Myocyte (in vitro differentiated cells): ENCODE data around the gene TEC. TPM values are rescaled to one million over a fixed set of nuclear protein-coding genes. Genes with fewer than 3 reads are reported as not detected.
"Not testable (repeated sequence)": the region's sequence is repeated elsewhere in the genome, so short reads cannot be mapped to it uniquely, and the experiment has no call there.

ENCODE experiments used
- DNase-seq: peaks from one replicate; pipeline ENCODE4 v3.0.0-alpha.2; 2012; ENCODE audit warnings: low read depth
- total RNA-seq: library from RNA; depleted of rRNA; stranded (reverse); fragments of >200 nt; gene quantifications from 2 replicates; pipeline ENCODE4 v1.2.3, GENCODE V29; 2014

Gene TEC
- total RNA-seq, 1 donor from 2014 or later, result 3.0 TPM

DNA sequence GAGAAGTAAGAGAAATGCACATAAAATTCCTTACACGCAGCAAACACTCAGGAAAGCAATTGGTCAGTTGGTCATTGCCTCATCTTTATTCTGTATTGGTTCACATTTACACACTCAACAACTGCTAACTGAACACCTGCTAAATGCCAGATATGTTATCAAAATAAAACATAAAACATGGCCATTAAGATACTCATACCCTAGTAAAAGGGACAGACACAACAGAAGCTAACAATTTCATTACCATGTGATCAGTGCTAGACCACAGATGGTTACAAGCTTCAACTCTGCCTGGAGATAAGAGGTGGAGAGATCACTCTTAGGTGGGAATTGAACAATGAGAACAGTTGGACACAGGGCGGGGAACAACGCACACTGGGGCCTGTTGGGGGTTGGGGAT is 26.2 kb downstream of the TEC start:
- DNase-seq, result no peak

DNA sequence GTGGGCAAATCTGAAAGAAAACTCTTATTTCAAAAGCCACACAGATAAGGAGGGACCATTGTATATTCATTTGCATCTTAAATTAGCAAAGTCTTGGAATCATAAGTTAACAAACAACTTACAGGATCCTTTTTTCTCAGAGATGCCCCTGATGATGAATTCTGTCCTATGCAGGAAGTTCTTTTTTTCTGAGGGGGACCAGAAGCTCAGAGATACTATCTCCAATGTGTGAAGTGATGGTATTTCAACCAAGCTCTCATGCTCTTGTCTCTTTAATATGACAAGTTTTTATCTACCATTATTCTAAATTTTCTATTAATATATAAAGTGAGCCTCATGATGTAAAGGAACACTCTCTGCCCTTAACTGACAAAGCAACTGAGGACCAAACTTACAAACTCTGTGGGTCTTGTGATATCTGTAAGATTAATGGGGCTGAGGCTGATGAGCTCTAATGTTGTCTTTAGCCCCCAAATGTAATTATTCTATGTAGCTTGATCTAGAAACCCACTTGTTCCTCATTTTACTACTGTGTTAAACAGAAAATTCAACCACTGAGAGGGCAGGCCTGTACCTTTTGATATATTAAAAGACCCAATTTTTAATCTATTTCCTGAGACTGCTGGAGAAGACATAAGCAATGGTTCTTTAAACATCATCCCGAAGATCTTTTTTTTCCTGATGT is 27.0 kb downstream of the TEC start:
- DNase-seq, result no peak

DNA sequence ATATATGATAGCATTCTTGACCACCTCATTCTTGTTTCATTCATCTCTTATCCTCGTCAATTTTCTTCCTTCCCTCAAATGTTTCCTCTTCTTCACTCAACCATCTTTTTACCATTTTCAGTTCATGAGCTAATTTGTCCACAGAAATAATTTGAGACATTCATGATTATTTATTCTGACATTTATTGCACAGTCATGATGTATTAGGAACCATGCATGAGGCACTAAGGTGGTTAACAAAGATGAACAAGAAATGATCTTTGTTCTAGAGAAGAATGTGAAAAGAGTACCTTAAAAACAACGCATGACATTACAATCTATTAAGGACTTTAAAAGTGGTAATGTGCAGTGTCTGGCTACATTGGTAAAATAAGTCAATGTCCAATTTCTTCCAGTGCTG is 27.9 kb downstream of the TEC start:
- DNase-seq, result no peak

DNA sequence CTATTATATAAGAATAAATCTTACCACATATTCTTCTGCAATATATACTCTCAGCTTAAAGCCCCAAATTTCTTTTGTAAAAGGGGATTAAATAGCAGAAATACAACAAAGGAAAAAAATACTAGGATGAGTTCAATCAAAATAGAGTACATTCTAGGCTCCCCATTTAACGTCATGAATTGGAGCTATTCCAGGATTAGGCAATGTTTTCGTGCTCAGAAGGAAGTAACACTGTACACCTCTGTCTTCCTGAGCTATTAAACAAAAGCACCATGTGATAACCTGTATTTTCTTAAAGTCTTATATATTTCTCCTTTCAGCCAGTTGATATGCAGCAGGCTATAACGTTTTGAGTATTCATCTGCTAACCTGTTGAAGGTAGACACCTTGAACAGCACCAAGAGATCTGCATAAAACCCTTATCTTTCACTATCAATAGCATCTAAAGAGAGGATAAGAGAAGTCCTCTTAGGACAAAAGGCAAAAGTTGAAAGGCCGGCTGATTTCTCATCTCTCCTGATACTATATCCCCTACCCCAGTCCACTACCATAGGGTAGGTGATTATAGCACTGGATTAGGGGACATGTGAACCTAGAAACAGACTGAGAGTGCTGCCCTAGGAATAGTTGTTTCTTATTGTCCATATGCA is 31.5 kb downstream of the TEC start:
- DNase-seq, result no peak

DNA sequence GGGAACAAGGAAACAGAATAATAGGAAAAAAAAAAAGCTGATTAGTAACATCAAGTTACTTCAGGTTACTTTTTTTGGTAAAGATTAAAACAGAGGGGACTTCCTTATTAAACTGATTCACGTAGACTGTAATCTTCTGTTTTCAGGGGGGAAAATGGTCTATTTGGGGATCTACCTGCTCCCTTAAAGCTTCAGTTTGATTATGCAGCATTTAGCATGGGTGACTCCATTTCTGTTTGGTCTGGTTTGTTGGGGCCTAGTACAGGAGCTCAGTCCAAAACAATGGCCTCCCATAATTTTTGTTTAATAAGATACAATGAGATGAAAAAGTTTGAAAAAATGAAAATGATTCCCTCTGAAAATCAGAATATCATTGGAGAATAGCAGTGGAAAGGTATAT is 34.6 kb downstream of the TEC start:
- no peak for DNase-seq

DNA sequence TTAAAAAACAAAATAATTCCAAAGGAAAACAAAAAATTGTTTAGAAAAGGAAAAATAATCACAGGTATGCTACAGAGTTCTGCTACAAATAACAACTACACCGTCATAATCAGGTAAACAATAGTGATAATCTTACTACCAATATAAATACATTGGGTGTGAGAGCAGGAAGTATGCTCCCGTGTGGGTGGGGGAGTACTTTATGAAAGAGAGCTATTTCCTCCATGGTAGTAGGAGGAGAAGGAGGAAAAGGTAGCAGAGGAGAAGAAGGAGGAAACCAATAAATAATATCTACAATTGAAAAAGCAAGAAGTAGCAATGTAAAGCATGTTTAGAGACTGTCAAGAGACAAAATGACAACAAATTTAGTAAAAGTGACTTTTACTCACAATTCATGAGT is 35.1 kb downstream of the TEC start:
- no peak for DNase-seq

DNA sequence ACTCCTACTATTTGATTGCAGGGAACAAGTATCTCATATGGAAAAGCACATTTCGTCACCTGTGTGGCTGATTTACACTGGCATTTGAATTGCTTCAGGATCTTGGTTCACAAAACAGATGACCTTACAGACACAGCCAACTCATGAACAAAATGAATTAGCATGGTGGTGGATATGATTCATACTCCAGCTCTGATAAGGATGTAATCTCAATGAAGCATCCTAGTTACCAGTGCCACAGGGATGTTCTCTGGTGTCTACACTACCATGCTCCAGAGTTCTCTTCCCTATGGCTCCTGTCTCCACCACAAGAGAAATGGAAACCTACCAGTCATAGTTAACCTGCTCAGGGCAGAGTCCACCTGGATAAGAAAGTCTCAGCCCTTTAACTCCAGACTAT is 40.7 kb downstream of the TEC start:
- no peak for DNase-seq

DNA sequence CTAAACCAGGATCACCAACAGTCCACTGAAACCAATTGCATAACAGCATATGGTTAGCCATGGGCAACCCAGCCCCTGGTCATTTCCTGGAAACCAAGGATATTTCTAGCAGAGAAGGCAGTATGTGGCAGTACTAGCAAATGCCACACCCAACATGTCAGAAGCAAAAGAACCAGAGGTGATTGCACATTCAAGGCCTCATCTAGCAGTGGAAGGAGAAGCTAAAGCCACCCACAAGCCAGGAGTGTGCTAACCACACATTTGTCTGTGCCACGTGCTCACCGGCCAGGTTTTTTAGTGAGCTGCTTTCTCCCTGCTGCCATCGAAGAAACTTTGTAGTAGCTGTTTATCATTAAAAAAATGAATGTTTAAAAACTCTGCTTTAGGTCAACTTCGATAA is 42.0 kb downstream of the TEC start:
- DNase-seq, result peak; percentile 22

DNA sequence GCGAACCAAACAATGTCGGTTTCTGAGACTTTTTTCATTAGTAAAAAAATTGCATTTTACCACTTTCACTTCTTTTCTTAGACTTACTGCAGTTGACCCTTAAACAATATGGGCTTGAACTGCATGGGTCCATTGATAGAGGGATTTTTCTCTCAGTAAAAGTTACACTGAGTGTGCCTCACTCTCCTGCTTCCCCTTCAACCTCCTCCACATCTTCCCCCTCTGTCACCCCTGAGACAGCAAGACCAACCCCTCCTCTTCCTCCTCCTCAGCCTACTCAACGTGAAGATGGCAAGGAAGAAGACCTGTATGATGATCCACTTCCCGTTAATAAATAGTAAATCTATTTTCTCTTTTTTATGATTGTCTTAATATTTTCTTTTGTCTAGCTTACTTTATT is 43.4 kb downstream of the TEC start:
- no peak for DNase-seq

DNA sequence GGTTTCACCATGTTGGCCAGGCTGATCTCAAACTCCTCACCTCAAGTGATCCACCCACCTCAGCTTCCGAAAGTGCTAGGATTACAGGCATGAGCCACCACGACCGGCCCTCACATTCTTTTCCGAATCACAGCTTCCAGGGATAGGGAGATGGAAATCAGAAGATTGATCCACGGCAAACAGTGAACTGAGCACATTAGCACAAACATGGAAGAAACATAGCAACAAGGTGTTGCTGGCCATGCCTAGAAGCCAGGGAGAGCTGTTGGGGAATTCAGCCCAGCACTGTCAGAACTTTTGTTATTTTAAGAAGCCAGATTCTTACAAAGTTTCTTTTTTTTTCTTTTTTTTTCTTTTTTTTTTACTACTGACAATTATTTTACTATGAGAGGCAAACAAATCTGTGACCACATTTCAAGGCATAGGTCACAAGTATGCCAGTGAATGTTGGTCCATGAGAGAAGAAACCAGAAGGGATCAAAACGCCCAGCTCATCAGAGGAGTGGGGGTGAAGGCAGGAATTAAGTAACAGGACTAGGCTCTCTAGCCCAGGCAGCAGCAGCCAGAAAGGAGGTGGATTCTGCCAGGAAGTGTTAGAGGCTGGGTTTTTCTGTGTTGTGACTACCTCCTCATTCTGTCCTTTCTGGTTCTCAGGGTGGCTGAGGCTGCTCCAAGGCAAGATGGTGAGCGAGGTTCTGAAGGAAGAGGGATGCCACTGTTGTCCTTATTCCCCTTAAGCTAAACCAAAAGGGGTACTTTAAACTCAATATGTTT is 44.1 kb downstream of the TEC start:
- DNase-seq, result no peak

DNA sequence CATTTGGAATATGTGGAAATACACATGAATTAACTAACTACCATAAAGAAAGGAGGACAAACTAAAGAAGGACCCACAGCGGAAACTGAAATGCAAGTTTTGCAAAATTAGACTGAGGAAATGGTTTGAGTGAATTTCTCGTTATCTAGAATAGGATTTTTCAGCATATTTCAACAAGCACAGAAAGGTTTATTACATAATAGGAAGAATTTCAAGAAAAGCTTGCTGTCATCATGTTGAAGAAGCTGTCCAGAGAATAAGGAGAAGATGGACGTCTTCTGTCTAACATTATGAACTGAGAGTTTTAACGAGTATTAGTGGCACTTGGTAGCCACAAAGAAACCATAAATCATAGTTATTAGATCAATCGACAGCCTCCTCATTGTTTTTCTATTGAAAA is 45.0 kb downstream of the TEC start:
- DNase-seq, result no peak

DNA sequence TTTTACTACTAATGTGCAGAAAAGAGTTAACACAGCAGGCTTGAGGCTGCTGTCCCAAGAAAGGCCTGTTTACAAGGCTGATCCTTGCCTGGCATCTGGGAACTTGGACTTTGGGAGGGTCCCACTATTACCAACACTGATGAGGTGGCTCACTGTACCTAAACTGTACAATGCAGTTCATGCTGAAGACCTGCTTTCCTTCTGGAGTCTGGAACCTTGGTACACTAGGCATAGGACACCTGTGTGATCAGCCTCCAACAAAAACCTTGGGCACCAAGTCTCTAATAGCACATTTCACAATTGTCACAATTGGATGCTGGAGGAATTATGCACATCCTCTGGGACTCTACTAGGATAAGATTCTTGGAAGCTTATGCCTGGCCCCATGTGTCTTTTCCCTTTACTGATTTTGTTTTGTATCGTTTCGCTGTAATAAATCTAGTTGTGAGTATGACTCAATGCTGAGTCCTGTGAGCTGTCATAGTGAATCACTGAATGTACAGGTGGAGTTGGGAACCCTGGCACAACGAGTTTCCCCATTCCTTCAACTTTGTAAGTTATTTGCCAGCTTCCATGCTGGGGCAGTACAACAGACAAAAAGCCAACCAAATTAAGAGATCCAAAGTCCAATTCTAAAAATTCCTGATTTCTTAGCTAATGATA is 45.9 kb downstream of the TEC start:
- DNase-seq, result no peak

DNA sequence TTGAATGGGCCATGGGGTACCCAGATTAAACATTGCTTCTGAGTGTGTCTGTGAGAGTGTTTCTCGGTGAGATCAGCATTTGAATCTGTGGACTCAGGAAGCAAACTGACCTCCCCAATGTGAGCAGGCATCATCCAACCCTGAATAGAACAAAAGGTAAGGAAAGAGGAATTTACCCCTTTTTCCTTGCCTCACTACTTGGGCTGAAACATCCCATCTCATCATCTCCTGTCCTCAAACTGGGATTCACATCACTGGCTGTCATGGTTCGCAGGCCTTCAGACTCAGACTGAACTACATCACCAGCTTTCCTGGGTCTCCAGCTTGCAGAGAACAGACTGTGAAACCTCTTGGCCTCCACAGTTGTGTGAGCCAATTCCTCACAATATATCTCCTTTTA is 47.1 kb downstream of the TEC start:
- no peak for DNase-seq

DNA sequence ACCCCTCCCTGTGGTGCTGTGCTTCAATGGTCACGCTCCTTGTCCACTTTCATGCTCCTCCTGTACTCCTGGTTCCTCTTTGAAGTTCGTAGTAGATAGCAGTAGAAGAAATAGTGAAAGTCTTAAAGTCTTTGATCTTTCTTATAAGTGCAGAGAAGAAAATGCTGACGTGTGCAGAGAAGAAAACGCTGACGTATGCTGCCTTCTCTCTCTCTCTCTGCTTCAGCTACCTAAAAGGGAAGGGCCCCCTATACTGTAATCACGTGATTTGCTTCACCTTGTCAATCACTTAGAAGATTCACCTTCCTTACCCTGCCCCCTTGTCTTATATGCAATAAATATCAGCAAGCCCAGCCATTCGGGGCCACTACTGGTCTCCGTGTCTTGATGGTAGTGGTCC is 50.2 kb downstream of the TEC start:
- DNase-seq, result not testable (repeated sequence)

DNA sequence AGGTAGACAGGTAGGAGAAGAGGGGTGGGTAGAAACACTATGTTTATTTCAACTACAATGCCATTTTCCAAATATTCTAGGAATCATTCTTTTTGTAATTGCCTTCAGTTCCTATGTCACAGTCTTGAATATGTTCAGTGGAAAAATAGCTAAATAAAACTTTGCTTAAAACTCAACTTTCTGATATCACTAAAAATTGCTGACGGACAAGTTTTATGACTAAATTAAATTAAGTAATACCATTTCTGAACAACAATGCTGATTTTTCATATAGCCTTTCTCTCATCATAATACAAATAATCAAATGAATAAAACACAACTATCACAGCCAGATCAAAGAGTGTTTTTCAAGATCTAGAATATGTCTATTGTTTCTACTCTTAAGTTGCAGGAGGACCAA is 53.1 kb downstream of the TEC start:
- no peak for DNase-seq

DNA sequence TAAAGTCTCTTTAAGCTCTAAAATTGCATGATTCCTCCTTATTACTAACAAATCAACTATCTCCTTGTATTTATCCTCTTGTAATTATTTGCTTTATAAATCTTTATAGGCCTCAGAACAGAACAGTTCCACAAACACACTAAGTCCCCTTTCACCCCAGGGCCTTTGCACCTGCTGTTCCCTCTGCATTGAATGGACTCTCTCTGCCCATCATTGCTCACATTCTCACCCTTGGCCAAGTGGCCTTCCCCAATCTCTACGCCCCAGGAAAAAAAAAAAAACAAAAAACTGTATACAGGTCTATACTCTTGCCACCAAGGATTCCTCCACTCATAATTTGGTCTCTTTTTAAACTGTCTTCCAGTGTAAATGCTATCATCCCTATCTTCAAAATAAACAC is 53.7 kb downstream of the TEC start:
- DNase-seq, result no peak

DNA sequence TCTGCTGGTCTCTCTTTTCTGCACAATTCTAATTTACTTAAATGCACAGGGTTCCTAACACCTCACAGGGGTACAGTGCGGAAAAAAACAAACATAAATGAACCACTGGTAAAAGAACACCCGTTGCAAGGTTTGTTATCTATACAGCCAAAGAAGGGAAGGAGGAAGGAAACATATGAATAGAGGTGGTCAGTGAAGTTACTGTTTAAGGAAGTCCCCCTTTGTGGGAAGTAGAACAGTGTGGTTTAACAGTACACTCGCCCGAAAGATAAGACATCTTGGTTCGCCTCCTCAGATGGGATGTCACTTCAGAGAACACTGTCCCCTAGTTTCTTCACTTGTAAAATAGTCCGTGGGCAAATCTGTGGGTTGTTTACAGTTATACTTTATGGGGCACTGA is 57.5 kb downstream of the TEC start:
- DNase-seq, result no peak

DNA sequence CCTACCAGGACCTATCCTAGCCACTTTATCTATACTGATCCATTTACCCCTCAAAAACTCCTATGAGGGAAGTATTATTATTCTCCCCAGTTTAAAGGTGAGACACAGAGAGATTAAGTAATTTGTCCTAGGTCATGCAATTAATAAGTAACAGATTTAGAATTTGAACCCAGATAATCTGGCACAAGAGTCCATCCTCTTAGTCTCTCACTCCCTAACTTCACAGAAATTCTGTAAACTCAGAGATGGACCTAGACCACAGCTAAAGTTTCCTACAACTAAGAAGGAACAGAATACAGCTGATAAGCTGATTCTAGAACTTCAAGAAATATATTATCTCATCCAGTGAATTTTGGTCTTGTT is 58.7 kb downstream of the TEC start:
- DNase-seq, result no peak

DNA sequence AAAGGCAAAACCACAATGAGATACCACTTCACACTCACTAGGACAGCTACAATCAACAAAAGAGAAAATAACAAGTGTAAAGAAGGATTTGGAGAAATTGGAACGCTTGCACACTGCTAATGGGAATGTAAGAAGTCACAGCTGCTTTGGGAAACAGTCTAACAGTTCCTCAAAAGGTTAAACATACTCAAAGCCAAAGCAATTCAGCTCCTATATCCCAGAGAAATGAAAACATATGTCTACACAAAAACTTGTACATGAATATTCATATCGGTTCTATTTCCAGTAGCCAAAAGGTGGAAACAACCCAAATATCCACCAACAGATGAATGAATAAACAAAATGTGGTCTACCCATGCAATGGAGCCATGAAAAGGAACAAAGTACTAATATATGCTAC is 64.0 kb downstream of the TEC start:
- no peak for DNase-seq

DNA sequence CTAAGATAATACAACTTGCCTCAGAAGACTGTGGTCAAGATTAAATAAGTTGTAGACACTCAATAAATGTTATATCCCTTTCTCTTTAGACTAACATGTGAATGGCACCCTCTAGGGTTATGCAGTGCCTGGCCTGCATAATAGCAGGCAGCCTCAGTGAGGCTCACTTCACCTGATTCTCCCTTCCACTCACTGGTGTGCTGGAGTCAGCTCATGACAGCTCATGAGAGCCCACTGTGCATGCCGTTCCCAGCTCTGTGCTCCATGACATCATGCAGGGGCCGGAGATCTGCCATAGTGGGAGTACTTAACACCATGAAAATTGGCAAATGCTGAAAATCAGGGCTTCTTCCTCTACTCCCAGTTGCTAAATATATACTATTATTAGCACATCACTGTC is 64.5 kb downstream of the TEC start:
- DNase-seq, result no peak

DNA sequence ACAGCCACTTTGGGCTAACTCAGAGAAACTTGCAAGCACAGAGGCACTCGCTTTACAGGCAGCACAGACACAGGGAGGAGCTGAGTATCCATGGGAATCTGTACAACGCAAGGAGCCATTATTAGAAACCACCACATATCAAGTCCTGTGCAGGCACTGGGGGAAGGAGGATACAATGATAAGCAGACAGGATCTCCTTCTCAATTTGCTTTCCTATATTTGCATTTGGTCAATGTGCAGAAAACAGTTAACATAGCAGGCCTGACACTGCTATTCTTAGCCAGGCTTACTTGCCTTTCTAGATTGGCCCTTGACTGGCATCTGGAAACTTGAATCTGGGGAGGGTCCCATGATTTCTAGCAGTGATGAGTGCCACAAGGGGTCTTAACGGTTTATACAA is 65.8 kb downstream of the TEC start:
- DNase-seq, result no peak

DNA sequence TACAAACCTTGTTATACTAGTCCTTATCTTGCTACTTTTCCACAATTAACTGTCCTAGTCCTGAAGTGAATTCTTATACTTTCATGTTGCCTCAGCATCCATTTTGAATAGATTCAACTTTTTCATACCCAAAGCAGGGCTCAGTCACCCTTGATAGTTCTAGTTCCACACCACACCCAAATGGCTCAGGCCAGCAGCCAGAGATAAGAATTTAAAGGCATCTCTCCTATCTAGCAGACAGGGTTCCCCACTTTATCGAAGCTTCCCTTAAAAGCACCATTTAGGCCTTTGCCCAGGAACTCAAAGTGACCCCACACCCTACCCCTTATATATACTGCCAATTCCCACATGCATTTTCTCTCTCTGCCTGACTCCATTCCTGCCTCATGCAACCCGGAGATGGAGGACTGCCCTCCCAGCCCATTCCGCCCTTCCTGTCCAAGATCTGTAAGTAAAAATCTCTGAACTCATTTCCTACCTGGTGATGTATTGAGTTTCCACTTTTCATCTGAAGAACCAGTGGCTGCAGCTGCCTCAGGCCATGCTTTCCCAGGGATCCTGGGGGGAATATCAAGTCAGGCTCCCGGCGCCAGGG is 71.9 kb downstream of the TEC start:
- no peak for DNase-seq
